K562 (cell line): Measurements from ENCODE around the gene ARHGEF6.

Source experiments
- BRF2 ChIP-seq: IDR thresholded peaks from 3 replicates; pipeline ENCODE4 v1.6.1; 2011; ENCODE audit warnings: borderline replicate concordance, mild to moderate bottlenecking; ENCODE audit not compliant: insufficient read length, insufficient read depth
- JUND ChIP-seq, 2 experiments: IDR thresholded peaks; 2 replicates in 1 of 2; 3 replicates in 1 of 2; pipeline ENCODE4 v1.6.1; 2011; ENCODE audit warnings: borderline replicate concordance in 2 of 2, low read depth in 2 of 2, low read length in 2 of 2, improper control_type of control experiment in 1 of 2, missing biosample characterization in 1 of 2, missing genetic modification characterization in 1 of 2, missing genetic modification reagents in 1 of 2
- MCM2 ChIP-seq: fragments of 450-650 bp; IDR thresholded peaks from 2 replicates; pipeline ENCODE4 v1.6.1; 2017; ENCODE audit warnings: low read depth, mild to moderate bottlenecking
- NBN ChIP-seq: fragments of 450-650 bp; IDR thresholded peaks from 2 replicates; pipeline ENCODE4 v1.6.1; 2016; ENCODE audit warnings: low read depth, mild to moderate bottlenecking
- POLR2A ChIP-seq: fragments of 450-650 bp; conservative IDR thresholded peaks from 2 replicates; pipeline ENCODE4 v1.6.1; 2016
- POLR2AphosphoS5 ChIP-seq: IDR thresholded peaks from 2 replicates; pipeline ENCODE4 v1.6.1; 2011; ENCODE audit warnings: mild to moderate bottlenecking, low read depth, low read length, moderate library complexity; ENCODE audit not compliant: control insufficient read depth, insufficient read depth
- RFX5 ChIP-seq: IDR thresholded peaks from 2 replicates; pipeline ENCODE4 v1.6.1; 2011; ENCODE audit warnings: low read depth, mild to moderate bottlenecking, improper control_type of control experiment, low read length
- RREB1 ChIP-seq: fragments of 250-450 bp; sonication (Bioruptor Pico); IDR thresholded peaks from 2 replicates; pipeline ENCODE4 v1.4.0; 2020
- SMC3 ChIP-seq: conservative IDR thresholded peaks from 2 replicates; pipeline ENCODE4 v1.6.1; 2011; ENCODE audit warnings: low read depth, low read length, improper control_type of control experiment; ENCODE audit not compliant: insufficient read depth
- STAT6 ChIP-seq: sonication (generic); formaldehyde crosslinking; IDR thresholded peaks from 2 replicates; pipeline ENCODE4 v1.8.1; 2023; ENCODE audit warnings: mild to moderate bottlenecking, missing genetic modification reagents
- USF1 ChIP-seq: sonication (generic); formaldehyde crosslinking; IDR thresholded peaks from 2 replicates; pipeline ENCODE4 v1.9.0; 2022; ENCODE audit warnings: mild to moderate bottlenecking, missing genetic modification reagents
- USF2 ChIP-seq: sonication (generic); formaldehyde crosslinking; IDR thresholded peaks from 2 replicates; pipeline ENCODE4 v1.5.0; 2020; ENCODE audit warnings: missing genetic modification reagents
- ZNF282 ChIP-seq: sonication (generic); formaldehyde crosslinking; IDR thresholded peaks from 2 replicates; pipeline ENCODE4 v1.8.1; 2023; ENCODE audit warnings: missing genetic modification reagents

- no peak for TF ChIP-seq MCM2
- no peak for TF ChIP-seq SMC3
- TF ChIP-seq POLR2A, result no peak
- no peak for TF ChIP-seq POLR2AphosphoS5
- TF ChIP-seq USF1, result no peak
- no peak for TF ChIP-seq NBN
- no peak for TF ChIP-seq BRF2
- no peak for TF ChIP-seq JUND (IDR thresholded peaks at IDR 0.05; ENCODE audit: borderline replicate concordance, low read depth, low read length)
- TF ChIP-seq JUND (tag; IDR thresholded peaks at IDR 0.05; ENCODE audit: borderline replicate concordance, low read depth, low read length), result no peak
- TF ChIP-seq RFX5, result no peak
- no peak for TF ChIP-seq ZNF282 (CRISPR knock-in tag)
- no peak for TF ChIP-seq RREB1 (CRISPR knock-in tag)
- no peak for TF ChIP-seq STAT6 (CRISPR knock-in tag)
- TF ChIP-seq USF2, result no peak
Measured at GRCh38 chrX:136827026-136827425, 46.3 kb upstream of the ARHGEF6 start.
